Measurements from ENCODE around the gene IKZF1. TPM values are rescaled to one million over a fixed set of nuclear protein-coding genes. Genes with fewer than 3 reads are reported as not detected.

Gene IKZF1
- total and polyA plus RNA-seq, 12 donors, result 0.98 to 31.5 (median 9.4) TPM

- H3K36me3 ChIP-seq (replicated peaks in 1 of 2), result no peaks in the 10 kb centered on the region
- no peak for DNase-seq
- H3K27ac ChIP-seq, result no peak overlapping the region
- intact Hi-C loops (cut with DNase I), result no loop called here
- no peaks in the 10 kb centered on the region for H3K9me3 ChIP-seq (replicated peaks in 1 of 3)
- WGBS, 4 donors, result 48 to 83% (median 61%) methylated on average over 2 to 3 of the region's 3 CpGs
- no peaks in the 10 kb centered on the region for H3K27me3 ChIP-seq
- TF ChIP-seq, protein P1, sequence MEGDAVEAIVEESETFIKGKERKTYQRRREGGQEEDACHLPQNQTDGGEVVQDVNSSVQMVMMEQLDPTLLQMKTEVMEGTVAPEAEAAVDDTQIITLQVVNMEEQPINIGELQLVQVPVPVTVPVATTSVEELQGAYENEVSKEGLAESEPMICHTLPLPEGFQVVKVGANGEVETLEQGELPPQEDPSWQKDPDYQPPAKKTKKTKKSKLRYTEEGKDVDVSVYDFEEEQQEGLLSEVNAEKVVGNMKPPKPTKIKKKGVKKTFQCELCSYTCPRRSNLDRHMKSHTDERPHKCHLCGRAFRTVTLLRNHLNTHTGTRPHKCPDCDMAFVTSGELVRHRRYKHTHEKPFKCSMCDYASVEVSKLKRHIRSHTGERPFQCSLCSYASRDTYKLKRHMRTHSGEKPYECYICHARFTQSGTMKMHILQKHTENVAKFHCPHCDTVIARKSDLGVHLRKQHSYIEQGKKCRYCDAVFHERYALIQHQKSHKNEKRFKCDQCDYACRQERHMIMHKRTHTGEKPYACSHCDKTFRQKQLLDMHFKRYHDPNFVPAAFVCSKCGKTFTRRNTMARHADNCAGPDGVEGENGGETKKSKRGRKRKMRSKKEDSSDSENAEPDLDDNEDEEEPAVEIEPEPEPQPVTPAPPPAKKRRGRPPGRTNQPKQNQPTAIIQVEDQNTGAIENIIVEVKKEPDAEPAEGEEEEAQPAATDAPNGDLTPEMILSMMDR (IDR thresholded peaks at IDR 0.05), result no peak
- TF ChIP-seq POLR2A (IDR thresholded peaks at IDR 0.05), result no peak
- H3K4me1 ChIP-seq (replicated peaks in 1 of 2), result no peaks in the 10 kb centered on the region
- H3K4me3 ChIP-seq, result no peak overlapping the region
Observed at GRCh38 chr7:50421043-50421442, 116.5 kb downstream of the IKZF1 start.

DNA sequence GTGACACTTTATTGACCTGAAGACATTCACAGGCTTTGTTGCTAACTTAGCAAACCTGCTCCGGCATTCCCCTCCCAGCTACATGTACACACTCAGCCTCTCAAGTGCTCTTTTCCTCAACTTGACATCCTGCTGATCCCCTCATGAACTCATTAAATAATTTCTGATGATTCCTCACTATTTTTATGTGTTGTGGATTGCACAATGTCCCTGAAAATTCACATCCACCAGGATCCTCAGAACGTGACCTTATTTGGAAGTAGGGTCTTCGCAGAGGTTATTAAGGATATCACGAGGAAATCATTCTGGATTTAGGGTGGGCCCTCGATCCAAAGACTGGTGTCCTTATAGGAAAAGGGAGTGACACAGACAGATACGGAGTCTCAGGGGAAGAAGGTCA, 118.3 kb downstream of the IKZF1 start:
- Histone ChIP-seq H3K36me3 (replicated peaks in 1 of 2) (no peaks in the 10 kb centered on the region), H3K27ac (no peak overlapping the region), H3K9me3 (replicated peaks in 1 of 3) (no peaks in the 10 kb centered on the region), H3K4me1 (replicated peaks in 1 of 2) (no peaks in the 10 kb centered on the region), H3K27me3 (no peaks in the 10 kb centered on the region), H3K4me3 (no peak overlapping the region)
- DNase-seq, result no peak
- intact Hi-C loops (cut with DNase I), result no loop called here
- 85 to 88% (median 85%) methylated on average over 6 of the region's 6 CpGs for WGBS, 4 donors
- TF ChIP-seq, protein P1 (IDR thresholded peaks at IDR 0.05), result no peak

DNA sequence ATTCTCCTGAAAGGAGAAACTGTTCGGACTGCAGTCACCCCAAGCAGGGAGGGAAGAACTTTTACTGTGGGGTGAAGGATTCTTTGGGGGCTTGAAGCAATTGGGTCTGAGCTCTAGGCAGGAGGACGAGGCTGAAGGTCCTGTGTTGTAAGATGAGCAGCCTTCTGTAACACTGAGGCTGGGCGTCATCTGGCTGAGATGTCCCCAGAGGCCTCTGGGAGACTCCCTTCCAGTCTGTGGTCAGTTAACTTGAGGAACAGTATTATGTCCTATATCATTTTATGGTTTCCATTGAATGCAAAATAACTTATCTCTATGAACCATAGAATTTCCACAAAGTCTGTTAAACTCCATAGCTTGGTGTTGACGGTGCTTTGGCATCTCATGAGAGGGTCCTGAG, 119.3 kb downstream of the IKZF1 start:
- no peaks in the 10 kb centered on the region for H3K27me3 ChIP-seq
- no peak for DNase-seq
- H3K9me3 ChIP-seq (replicated peaks in 1 of 3), result no peaks in the 10 kb centered on the region
- no peaks in the 10 kb centered on the region for H3K4me1 ChIP-seq (replicated peaks in 1 of 2)
- TF ChIP-seq POLR2A (IDR thresholded peaks at IDR 0.05), result no peak
- TF ChIP-seq, protein P1 (IDR thresholded peaks at IDR 0.05), result no peak
- no peak overlapping the region for H3K27ac ChIP-seq
- intact Hi-C loops (cut with DNase I), result no loop called here
- H3K36me3 ChIP-seq (replicated peaks in 1 of 2), result no peaks in the 10 kb centered on the region
- no peak overlapping the region for H3K4me3 ChIP-seq
- 51 to 74% (median 62%) methylated on average over 4 of the region's 4 CpGs for WGBS, 4 donors

DNA sequence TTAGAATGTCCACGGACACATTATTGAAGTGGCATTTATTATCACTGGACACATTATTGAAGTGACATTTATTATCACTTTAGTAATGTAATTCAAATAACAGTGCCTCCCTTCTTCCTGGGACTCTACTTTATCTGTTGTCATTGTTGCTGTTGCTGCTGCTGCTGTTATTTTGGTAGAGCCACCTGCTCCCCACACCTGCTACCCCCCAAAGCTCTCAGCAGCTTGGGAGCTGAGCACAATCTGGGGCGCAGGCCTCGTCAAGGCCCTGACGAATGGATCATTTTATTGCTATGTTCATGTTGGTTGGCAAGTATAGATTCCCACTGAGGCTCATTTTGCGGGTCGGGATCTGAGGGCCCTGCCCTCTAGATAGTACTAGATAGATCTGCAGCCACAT, 120.8 kb downstream of the IKZF1 start:
- Histone ChIP-seq H3K36me3 (replicated peaks in 1 of 2) (no peaks in the 10 kb centered on the region), H3K4me1 (replicated peaks in 1 of 2) (no peaks in the 10 kb centered on the region), H3K4me3 (no peak overlapping the region), H3K27me3 (no peaks in the 10 kb centered on the region), H3K9me3 (replicated peaks in 1 of 3) (no peaks in the 10 kb centered on the region), H3K27ac (no peak overlapping the region)
- WGBS, 4 donors, result 84 to 92% (median 86%) methylated on average over 6 of the region's 6 CpGs
- DNase-seq, result no peak
- intact Hi-C loops (cut with DNase I), result no loop called here
- no peak for TF ChIP-seq POLR2A (IDR thresholded peaks at IDR 0.05)
- TF ChIP-seq, protein P1 (IDR thresholded peaks at IDR 0.05), result no peak

All from adrenal gland (tissue), 12 donors.